ENCODE measurements around the gene HMGCL.

DNA sequence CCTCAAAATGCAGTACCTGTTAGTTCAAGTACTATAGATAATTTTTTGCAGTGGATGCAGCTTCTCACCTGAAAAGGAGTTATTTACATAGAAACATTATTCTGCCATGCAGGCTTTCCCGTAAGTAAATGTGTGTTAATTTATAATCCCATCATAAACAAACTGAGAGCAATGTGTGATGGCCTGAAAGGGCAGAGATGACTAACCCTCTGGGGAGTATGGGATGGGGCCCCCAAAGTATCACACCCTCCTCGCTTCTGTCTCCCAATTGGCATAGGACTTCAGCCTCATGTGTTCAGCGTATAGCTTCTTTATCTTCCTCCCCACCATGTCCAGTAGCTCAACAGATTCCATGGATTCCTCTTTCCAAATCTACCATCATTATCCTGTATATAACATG lies 7.6 kb downstream of the HMGCL start:
- TF ChIP-seq, protein P1, sequence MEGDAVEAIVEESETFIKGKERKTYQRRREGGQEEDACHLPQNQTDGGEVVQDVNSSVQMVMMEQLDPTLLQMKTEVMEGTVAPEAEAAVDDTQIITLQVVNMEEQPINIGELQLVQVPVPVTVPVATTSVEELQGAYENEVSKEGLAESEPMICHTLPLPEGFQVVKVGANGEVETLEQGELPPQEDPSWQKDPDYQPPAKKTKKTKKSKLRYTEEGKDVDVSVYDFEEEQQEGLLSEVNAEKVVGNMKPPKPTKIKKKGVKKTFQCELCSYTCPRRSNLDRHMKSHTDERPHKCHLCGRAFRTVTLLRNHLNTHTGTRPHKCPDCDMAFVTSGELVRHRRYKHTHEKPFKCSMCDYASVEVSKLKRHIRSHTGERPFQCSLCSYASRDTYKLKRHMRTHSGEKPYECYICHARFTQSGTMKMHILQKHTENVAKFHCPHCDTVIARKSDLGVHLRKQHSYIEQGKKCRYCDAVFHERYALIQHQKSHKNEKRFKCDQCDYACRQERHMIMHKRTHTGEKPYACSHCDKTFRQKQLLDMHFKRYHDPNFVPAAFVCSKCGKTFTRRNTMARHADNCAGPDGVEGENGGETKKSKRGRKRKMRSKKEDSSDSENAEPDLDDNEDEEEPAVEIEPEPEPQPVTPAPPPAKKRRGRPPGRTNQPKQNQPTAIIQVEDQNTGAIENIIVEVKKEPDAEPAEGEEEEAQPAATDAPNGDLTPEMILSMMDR (IDR thresholded peaks at IDR 0.05; ENCODE audit: low read length): no peak
- TF ChIP-seq EZH2phosphoT487 (IDR thresholded peaks at IDR 0.05; ENCODE audit: low read length): no peak
- TF ChIP-seq EZH2 (optimal IDR thresholded peaks at IDR 0.05; ENCODE audit: low read depth, low read length): no peak

Data from MM.1S (cell line).